HG03066 (cell line): ENCODE measurements around the gene CREB5.

Source experiments
- ATAC-seq: cut with Tn5 transposase; IDR thresholded peaks from one replicate; pipeline ENCODE4 v1.9.1; 2021; ENCODE audit warnings: low read depth; ENCODE audit not compliant: unreplicated experiment

CREB5 gene

GRCh38 chr7:28505867-28506266 is 93.5 kb downstream of the CREB5 start:
- ATAC-seq = no peak

- no peak for ATAC-seq
These were observed 95.4 kb downstream of the CREB5 start for GRCh38 chr7:28507525-28508282.

- peak; percentile 87 for ATAC-seq
These were observed 97.1 kb downstream of the CREB5 start for GRCh38 chr7:28509251-28510025.

GRCh38 chr7:28510026-28510369 is 97.7 kb downstream of the CREB5 start:
- ATAC-seq = no peak

- no peak for ATAC-seq
These were observed 100.5 kb downstream of the CREB5 start for GRCh38 chr7:28512668-28513440.

GRCh38 chr7:28516390-28517172 is 104.3 kb downstream of the CREB5 start:
- ATAC-seq = no peak

GRCh38 chr7:28517206-28517605 is 104.9 kb downstream of the CREB5 start:
- no peak for ATAC-seq

- ATAC-seq = no peak
These were observed 105.3 kb downstream of the CREB5 start for GRCh38 chr7:28517606-28518005.

GRCh38 chr7:28520074-28521015 is 108.0 kb downstream of the CREB5 start:
- ATAC-seq = no peak

- ATAC-seq = no peak
These were observed 112.7 kb downstream of the CREB5 start for GRCh38 chr7:28524978-28525377.

- no peak for ATAC-seq
These were observed 116.6 kb downstream of the CREB5 start for GRCh38 chr7:28528899-28529298.

- ATAC-seq = no peak
These were observed 117.4 kb downstream of the CREB5 start for GRCh38 chr7:28529755-28530154.

GRCh38 chr7:28530175-28530802 is 118.0 kb downstream of the CREB5 start:
- no peak for ATAC-seq

- no peak for ATAC-seq
These were observed 118.5 kb downstream of the CREB5 start for GRCh38 chr7:28530803-28531175.

GRCh38 chr7:28531291-28531690 is 119.0 kb downstream of the CREB5 start:
- ATAC-seq = no peak

GRCh38 chr7:28532181-28532580 is 119.9 kb downstream of the CREB5 start:
- ATAC-seq = no peak

- ATAC-seq = no peak
These were observed 120.9 kb downstream of the CREB5 start for GRCh38 chr7:28533267-28533666.

- no peak for ATAC-seq
These were observed 121.6 kb downstream of the CREB5 start for GRCh38 chr7:28533731-28534531.
